A549 (cell line): Measurements from ENCODE around the gene ZNF407. TPM values are rescaled to one million over a fixed set of nuclear protein-coding genes. Genes with fewer than 3 reads are reported as not detected.

Experiments
- ATAC-seq, 2 experiments: fragments of 200-7000 bp in 1 of 2; fragments of >200 bp in 1 of 2; cut with Nextera tagmentation in 1 of 2; cut with Tn5 transposase in 1 of 2; 3 replicates each; pipeline versions ENCODE4 v1.8.0 to v1.9.1; 2018 to 2020; ENCODE audit warnings: mild to moderate bottlenecking in 1 of 2, moderate library complexity in 1 of 2
- CTCF ChIA-PET: fragments of 300-600 bp; sonication (Branson Sonifier 250); formaldehyde crosslinking; extraction: SDS; loops from one replicate; lab custom pipeline; 2021; ENCODE audit warnings: antibody characterized with exemption, inconsistent platforms; lab: Yijun Ruan, JAX
- POLR2A ChIA-PET: fragments of 350-600 bp; formaldehyde crosslinking; extraction: SDS; loops from one replicate; lab custom pipeline; 2021; ENCODE audit warnings: antibody characterized with exemption, inconsistent platforms; lab: Yijun Ruan, JAX
- DNase-seq, 2 experiments: peaks; one replicate each; pipeline versions ENCODE4 v3.0.0 to v3.0.0-alpha.2; 2011 to 2016; ENCODE audit warnings: low read depth in 1 of 2, low spot score in 1 of 2
- FAIRE-seq: peaks from 2 replicates; lab custom pipeline; 2011; peaks lifted over from hg19 to GRCh38; lab: Jason Lieb, UNC
- H3K27ac ChIP-seq, 2 experiments: fragments of >200 bp; sonication (Bioruptor Twin); formaldehyde crosslinking; 3 replicates each; pipeline ENCODE4 v1.5.1; 2016 to 2017
- H3K4me1 ChIP-seq: fragments of >200 bp; sonication (Bioruptor Twin); formaldehyde crosslinking; 3 replicates; pipeline ENCODE4 v1.6.1; 2016
- H3K4me2 ChIP-seq: fragments of >200 bp; sonication (Bioruptor Twin); formaldehyde crosslinking; 3 replicates; pipeline ENCODE4 v1.6.1; 2016
- H3K4me3 ChIP-seq: fragments of >200 bp; sonication (Bioruptor Twin); formaldehyde crosslinking; 3 replicates; pipeline ENCODE4 v1.5.1; 2016
- H3K9me3 ChIP-seq: fragments of >200 bp; sonication (Bioruptor Twin); formaldehyde crosslinking; 3 replicates; pipeline ENCODE4 v1.6.1; 2016
- CBX8 ChIP-seq: fragments of 200-600 bp; sonication (generic); IDR thresholded peaks from 2 replicates; pipeline ENCODE4 v1.6.1; 2016
- CEBPB ChIP-seq, 2 experiments: fragments of >200 bp in 1 of 2; sonication (Bioruptor Twin) in 1 of 2; formaldehyde crosslinking in 1 of 2; IDR thresholded peaks; 2 replicates each; pipeline ENCODE4 v1.6.1; 2012 to 2016
- CHD2 ChIP-seq: fragments of 150-350 bp; IDR thresholded peaks from 2 replicates; pipeline ENCODE4 v1.6.1; 2014; ENCODE audit warnings: low read length; ENCODE audit not compliant: partially characterized antibody
- EP300 ChIP-seq, 2 experiments: fragments of >200 bp; sonication (Bioruptor Twin); formaldehyde crosslinking; IDR thresholded peaks; 2 replicates in 1 of 2; 3 replicates in 1 of 2; pipeline ENCODE4 v1.6.1; 2016 to 2017
- FOSB ChIP-seq: fragments of 250-450 bp; sonication (Bioruptor Pico); IDR thresholded peaks from 2 replicates; pipeline ENCODE4 v1.5.0; 2020; ENCODE audit warnings: mild to moderate bottlenecking, moderate library complexity
- FOXS1 ChIP-seq: fragments of 250-450 bp; sonication (Bioruptor Pico); IDR thresholded peaks from 2 replicates; pipeline ENCODE4 v1.5.0; 2020; ENCODE audit warnings: mild to moderate bottlenecking, moderate library complexity
- GATA3 ChIP-seq: IDR thresholded peaks from 2 replicates; pipeline ENCODE4 v1.6.1; 2012; ENCODE audit warnings: borderline replicate concordance
- HDAC2 ChIP-seq: fragments of 200-600 bp; sonication (generic); IDR thresholded peaks from 2 replicates; pipeline ENCODE4 v1.6.1; 2016
- HOXA7 ChIP-seq: fragments of 250-450 bp; sonication (Bioruptor Pico); IDR thresholded peaks from 2 replicates; pipeline ENCODE4 v1.5.0; 2020; ENCODE audit warnings: mild to moderate bottlenecking, moderate library complexity
- HOXB13 ChIP-seq: fragments of 250-450 bp; sonication (Bioruptor Pico); IDR thresholded peaks from 2 replicates; pipeline ENCODE4 v1.5.0; 2020; ENCODE audit warnings: low read depth, mild to moderate bottlenecking, moderate library complexity
- HOXB5 ChIP-seq: fragments of 250-450 bp; sonication (Bioruptor Pico); IDR thresholded peaks from 2 replicates; pipeline ENCODE4 v1.5.0; 2020; ENCODE audit warnings: mild to moderate bottlenecking, moderate library complexity
- JUN ChIP-seq, 2 experiments: fragments of >200 bp; sonication (Bioruptor Twin); formaldehyde crosslinking; IDR thresholded peaks; 2 replicates in 1 of 2; 3 replicates in 1 of 2; pipeline ENCODE4 v1.6.1; 2016 to 2017
- JUNB ChIP-seq: fragments of >200 bp; sonication (Bioruptor Twin); formaldehyde crosslinking; IDR thresholded peaks from 2 replicates; pipeline ENCODE4 v1.6.1; 2016
- KDM1A ChIP-seq: fragments of 200-600 bp; sonication (generic); IDR thresholded peaks from 2 replicates; pipeline ENCODE4 v1.6.1; 2016; ENCODE audit warnings: low read depth, mild to moderate bottlenecking
- KDM5A ChIP-seq: fragments of 200-600 bp; sonication (generic); IDR thresholded peaks from 2 replicates; pipeline ENCODE4 v1.6.1; 2016; ENCODE audit warnings: antibody characterized with exemption, mild to moderate bottlenecking
- MAFK ChIP-seq: fragments of 450-650 bp; IDR thresholded peaks from 2 replicates; pipeline ENCODE4 v1.6.1; 2014; ENCODE audit not compliant: partially characterized antibody
- NPAS2 ChIP-seq: fragments of 250-450 bp; sonication (Bioruptor Pico); IDR thresholded peaks from 2 replicates; pipeline ENCODE4 v1.8.0; 2022; ENCODE audit warnings: mild to moderate bottlenecking, moderate library complexity, borderline replicate concordance
- PHF8 ChIP-seq: fragments of 200-600 bp; sonication (generic); IDR thresholded peaks from 2 replicates; pipeline ENCODE4 v1.6.1; 2016; ENCODE audit warnings: low read depth, mild to moderate bottlenecking, antibody characterized with exemption, moderate library complexity, borderline replicate concordance
- POLR2AphosphoS2 ChIP-seq: conservative IDR thresholded peaks from 2 replicates; pipeline ENCODE4 v1.6.1; 2012; ENCODE audit warnings: low read length, improper control_type of control experiment, inconsistent platforms
- RARB ChIP-seq: fragments of 250-450 bp; sonication (Bioruptor Pico); IDR thresholded peaks from 2 replicates; pipeline ENCODE4 v1.8.0; 2021; ENCODE audit warnings: mild to moderate bottlenecking, moderate library complexity
- RFX5 ChIP-seq: fragments of 450-650 bp; IDR thresholded peaks from 2 replicates; pipeline ENCODE4 v1.7.1; 2014; ENCODE audit warnings: antibody characterized with exemption, mild to moderate bottlenecking, moderate library complexity
- TFCP2L1 ChIP-seq: fragments of 250-450 bp; sonication (Bioruptor Pico); IDR thresholded peaks from 2 replicates; pipeline ENCODE4 v1.5.0; 2021; ENCODE audit warnings: mild to moderate bottlenecking
- ZC3H11A ChIP-seq: fragments of 450-650 bp; IDR thresholded peaks from 2 replicates; pipeline ENCODE4 v1.6.1; 2014; ENCODE audit warnings: antibody characterized with exemption, mild to moderate bottlenecking
- ZFP36 ChIP-seq: fragments of 450-650 bp; IDR thresholded peaks from 2 replicates; pipeline ENCODE4 v1.6.1; 2014; ENCODE audit warnings: borderline replicate concordance; ENCODE audit not compliant: partially characterized antibody
- WGBS: methylation state at CpG from one replicate; pipeline ENCODE4 v1.1.6; 2017; ENCODE audit errors: missing lambda C conversion rate; 5-methylcytosine and 5-hydroxymethylcytosine counted together
- polyA plus RNA-seq, 4 experiments: library from polyadenylated mRNA; depleted of rRNA in 3 of 4; stranded (reverse); fragments of >200 nt; fragmentation: RNase III in 1 of 4; extraction: RNeasy Plus Mini Kit Qiagen cat#74134 plus additional on column Dnase treatment in 1 of 4; gene quantifications; 2 replicates in 3 of 4; 3 replicates in 1 of 4; pipeline ENCODE4 v1.2.3, GENCODE V29; 2011 to 2017
- TF ChIP-seq, protein P1 (sequence below): fragments of >200 bp; sonication (Bioruptor Twin); formaldehyde crosslinking; IDR thresholded peaks from 3 replicates; pipeline ENCODE4 v1.6.1; 2016
- TF ChIP-seq, protein P2 (sequence below): fragments of 450-650 bp; IDR thresholded peaks from 2 replicates; pipeline ENCODE4 v1.6.1; 2014; ENCODE audit warnings: antibody characterized with exemption
- TF ChIP-seq, protein P3 (sequence below): IDR thresholded peaks from 2 replicates; pipeline ENCODE4 v1.6.1; 2012; ENCODE audit warnings: low read depth, borderline replicate concordance
- TF ChIP-seq, protein P4 (sequence below): fragments of 250-450 bp; sonication (Bioruptor Pico); IDR thresholded peaks from 2 replicates; pipeline ENCODE4 v1.5.0; 2021; ENCODE audit warnings: mild to moderate bottlenecking, moderate library complexity, borderline replicate concordance
- TF ChIP-seq, protein P5 (sequence below): IDR thresholded peaks from 2 replicates; pipeline ENCODE4 v1.6.1; 2012

The ZNF407 gene
- polyA plus RNA-seq, 2 of the 4 experiments (the other 2 are of a cell fraction): 2.5 to 3.0 TPM

DNA sequence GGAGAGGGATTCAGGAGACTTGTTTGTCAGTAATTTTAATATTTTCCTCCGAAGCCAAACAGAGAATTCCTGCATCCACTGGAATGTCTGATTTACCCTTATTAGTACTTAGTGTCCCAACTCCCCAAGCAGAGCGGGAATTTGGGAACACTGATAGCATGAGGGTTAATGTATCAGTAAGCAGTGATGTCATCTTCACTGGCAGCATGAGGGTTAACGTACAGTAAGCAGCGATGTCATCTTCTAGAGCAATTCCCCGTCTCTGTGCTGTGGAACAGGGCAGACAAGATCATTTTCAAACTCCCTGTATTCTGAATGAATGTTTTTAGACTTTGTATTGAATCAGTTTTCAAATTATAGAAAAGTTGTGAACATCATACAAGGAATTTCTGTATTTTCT, 228.9 kb downstream of the ZNF407 start:
- Histone ChIP-seq H3K9me3 (no peaks in the 10 kb centered on the region), H3K4me1 (no peaks in the 10 kb centered on the region), H3K4me3 (no peak overlapping the region), H3K27ac (no peak overlapping the region), H3K4me2 (no peak overlapping the region)
- ATAC-seq: no peak
- POLR2A ChIA-PET: no interaction called here
- DNase-seq: no peak
- 84% methylated on average over 5 of the region's 5 CpGs for WGBS
- CTCF ChIA-PET: no interaction called here
- no peak for FAIRE-seq
- TF ChIP-seq, protein P1, sequence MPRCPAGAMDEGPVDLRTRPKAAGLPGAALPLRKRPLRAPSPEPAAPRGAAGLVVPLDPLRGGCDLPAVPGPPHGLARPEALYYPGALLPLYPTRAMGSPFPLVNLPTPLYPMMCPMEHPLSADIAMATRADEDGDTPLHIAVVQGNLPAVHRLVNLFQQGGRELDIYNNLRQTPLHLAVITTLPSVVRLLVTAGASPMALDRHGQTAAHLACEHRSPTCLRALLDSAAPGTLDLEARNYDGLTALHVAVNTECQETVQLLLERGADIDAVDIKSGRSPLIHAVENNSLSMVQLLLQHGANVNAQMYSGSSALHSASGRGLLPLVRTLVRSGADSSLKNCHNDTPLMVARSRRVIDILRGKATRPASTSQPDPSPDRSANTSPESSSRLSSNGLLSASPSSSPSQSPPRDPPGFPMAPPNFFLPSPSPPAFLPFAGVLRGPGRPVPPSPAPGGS: no peak
- TF ChIP-seq, protein P2, sequence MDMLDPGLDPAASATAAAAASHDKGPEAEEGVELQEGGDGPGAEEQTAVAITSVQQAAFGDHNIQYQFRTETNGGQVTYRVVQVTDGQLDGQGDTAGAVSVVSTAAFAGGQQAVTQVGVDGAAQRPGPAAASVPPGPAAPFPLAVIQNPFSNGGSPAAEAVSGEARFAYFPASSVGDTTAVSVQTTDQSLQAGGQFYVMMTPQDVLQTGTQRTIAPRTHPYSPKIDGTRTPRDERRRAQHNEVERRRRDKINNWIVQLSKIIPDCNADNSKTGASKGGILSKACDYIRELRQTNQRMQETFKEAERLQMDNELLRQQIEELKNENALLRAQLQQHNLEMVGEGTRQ: no peak
- TF ChIP-seq EP300 (IDR thresholded peaks at IDR 0.05) (no peak), HDAC2 (no peak), ZFP36 (no peak), RFX5 (no peak), HOXA7 (CRISPR knock-in tag) (no peak), POLR2AphosphoS2 (no peak), JUNB (no peak), RARB (CRISPR knock-in tag) (no peak), CBX8 (no peak), MAFK (no peak), GATA3 (no peak), CEBPB (IDR thresholded peaks at IDR 0.05) (no peak), TFCP2L1 (CRISPR knock-in tag) (no peak), KDM5A (no peak), JUN (IDR thresholded peaks at IDR 0.05) (no peak), HOXB13 (CRISPR knock-in tag) (no peak), KDM1A (no peak)

DNA sequence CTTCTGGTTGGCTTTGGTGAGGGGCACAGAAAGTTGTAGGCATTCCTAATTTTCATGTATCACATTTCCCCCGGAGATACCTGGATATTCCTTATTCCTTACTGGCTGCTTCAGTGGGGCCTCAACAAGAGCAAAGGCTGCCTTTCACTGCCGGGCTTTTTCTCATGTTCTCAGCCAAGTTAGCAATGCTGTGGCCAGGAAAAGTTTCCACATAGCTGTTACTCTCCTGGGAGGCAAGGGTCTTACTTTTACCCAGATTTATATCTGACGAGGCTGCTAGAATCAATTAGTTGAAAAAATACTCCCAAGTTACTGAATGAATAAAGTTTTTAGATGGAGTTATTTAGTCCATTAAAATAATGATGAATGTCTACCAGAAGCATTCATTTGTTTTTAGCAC, 230.5 kb downstream of the ZNF407 start:
- H3K9me3 ChIP-seq: no peaks in the 10 kb centered on the region
- H3K4me2 ChIP-seq: no peak overlapping the region
- no peak overlapping the region for H3K27ac ChIP-seq
- no peak overlapping the region for H3K4me3 ChIP-seq
- DNase-seq: no peak
- H3K4me1 ChIP-seq: no peaks in the 10 kb centered on the region
- no peak for ATAC-seq
- ChIA-PET CTCF (interaction anchor here (1.0 kb wide), 1 partner anchor 11 kb away, joined by 4 read pairs; no protein-coding TSS in a partner anchor), POLR2A (no interaction called here)
- no peak for FAIRE-seq
- 72% methylated on average over 3 of the region's 3 CpGs for WGBS
- TF ChIP-seq, protein P2: no peak
- TF ChIP-seq RARB (CRISPR knock-in tag) (no peak), CBX8 (no peak), HDAC2 (no peak)
- TF ChIP-seq, all 56 proteins: peak for 0

DNA sequence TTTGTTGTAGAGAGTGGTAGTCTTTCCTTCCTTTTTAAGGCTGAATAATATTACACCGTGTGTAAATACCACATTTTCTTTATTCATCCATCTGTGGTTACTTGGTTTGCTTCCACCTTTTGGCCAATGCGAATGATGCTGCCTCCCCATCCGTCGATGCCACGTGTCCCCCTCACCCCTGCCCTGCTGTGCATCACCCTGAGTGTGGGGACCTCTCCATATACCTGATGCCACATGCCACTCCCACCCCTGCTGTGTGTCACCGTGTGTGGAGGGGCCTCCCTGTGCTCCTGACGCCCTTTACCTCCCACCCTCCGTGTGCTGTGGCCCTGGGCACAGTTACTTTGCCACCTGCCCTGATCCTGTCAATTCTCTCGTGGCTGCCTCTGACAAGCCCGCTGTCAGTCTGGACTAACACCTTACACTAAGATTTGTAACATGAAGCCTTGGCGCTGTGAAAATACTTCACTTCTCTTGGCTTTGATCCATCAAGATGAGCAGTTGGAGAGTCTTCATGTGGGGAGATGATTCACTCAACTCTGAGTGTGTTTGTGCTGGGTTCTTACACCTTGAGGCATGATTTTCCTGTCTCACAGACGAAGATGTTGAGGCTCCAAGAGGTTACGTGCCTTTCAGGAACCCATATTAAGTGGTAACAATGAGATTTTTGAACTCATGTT, 234.0 kb downstream of the ZNF407 start:
- POLR2A ChIA-PET: no interaction called here
- no peak overlapping the region for H3K4me2 ChIP-seq
- no peak overlapping the region for H3K27ac ChIP-seq
- CTCF ChIA-PET: no interaction called here
- DNase-seq: no peak
- no peak for FAIRE-seq
- no peak overlapping the region for H3K4me3 ChIP-seq
- no peak for ATAC-seq
- H3K4me1 ChIP-seq: 0 out of 3 replicates have a peak, but pooled peaks cover 5% of the 10 kb centered on the region
- no peaks in the 10 kb centered on the region for H3K9me3 ChIP-seq
- WGBS: 89% methylated on average over 13 of the region's 13 CpGs
- TF ChIP-seq EP300 (IDR thresholded peaks at IDR 0.05): no peak
- no peak for TF ChIP-seq FOXS1 (CRISPR knock-in tag)
- TF ChIP-seq, protein P2: no peak
- TF ChIP-seq KDM1A: no peak
- TF ChIP-seq NPAS2 (CRISPR knock-in tag): no peak
- TF ChIP-seq, protein P3, sequence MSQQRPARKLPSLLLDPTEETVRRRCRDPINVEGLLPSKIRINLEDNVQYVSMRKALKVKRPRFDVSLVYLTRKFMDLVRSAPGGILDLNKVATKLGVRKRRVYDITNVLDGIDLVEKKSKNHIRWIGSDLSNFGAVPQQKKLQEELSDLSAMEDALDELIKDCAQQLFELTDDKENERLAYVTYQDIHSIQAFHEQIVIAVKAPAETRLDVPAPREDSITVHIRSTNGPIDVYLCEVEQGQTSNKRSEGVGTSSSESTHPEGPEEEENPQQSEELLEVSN: no peak
- no peak for TF ChIP-seq PHF8
- TF ChIP-seq CHD2: no peak
- no peak for TF ChIP-seq HOXB5 (CRISPR knock-in tag)
- TF ChIP-seq ZC3H11A: no peak
- TF ChIP-seq, protein P4, sequence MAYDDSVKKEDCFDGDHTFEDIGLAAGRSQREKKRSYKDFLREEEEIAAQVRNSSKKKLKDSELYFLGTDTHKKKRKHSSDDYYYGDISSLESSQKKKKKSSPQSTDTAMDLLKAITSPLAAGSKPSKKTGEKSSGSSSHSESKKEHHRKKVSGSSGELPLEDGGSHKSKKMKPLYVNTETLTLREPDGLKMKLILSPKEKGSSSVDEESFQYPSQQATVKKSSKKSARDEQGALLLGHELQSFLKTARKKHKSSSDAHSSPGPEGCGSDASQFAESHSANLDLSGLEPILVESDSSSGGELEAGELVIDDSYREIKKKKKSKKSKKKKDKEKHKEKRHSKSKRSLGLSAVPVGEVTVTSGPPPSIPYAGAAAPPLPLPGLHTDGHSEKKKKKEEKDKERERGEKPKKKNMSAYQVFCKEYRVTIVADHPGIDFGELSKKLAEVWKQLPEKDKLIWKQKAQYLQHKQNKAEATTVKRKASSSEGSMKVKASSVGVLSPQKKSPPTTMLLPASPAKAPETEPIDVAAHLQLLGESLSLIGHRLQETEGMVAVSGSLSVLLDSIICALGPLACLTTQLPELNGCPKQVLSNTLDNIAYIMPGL (CRISPR knock-in tag): no peak
- TF ChIP-seq, protein P5, sequence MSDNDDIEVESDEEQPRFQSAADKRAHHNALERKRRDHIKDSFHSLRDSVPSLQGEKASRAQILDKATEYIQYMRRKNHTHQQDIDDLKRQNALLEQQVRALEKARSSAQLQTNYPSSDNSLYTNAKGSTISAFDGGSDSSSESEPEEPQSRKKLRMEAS: no peak
- no peak for TF ChIP-seq FOSB (CRISPR knock-in tag)
- no peak for TF ChIP-seq HOXB13 (CRISPR knock-in tag)
